Keratinocyte (primary cell): ENCODE results near the gene LSAMP. TPM values are rescaled to one million over a fixed set of nuclear protein-coding genes. Genes with fewer than 3 reads are reported as not detected.

Experiments used
- DNase-seq: peaks from one replicate; pipeline ENCODE4 v3.0.0-alpha.2; 2011; ENCODE audit warnings: low read depth, missing footprints, low spot score
- FAIRE-seq: peaks from 2 replicates; lab custom pipeline; 2011; peaks lifted over from hg19 to GRCh38; lab: Jason Lieb, UNC
- H2AFZ ChIP-seq: 2 replicates; pipeline ENCODE4 v1.6.0; 2012; ENCODE audit warnings: low read length, control low read depth, inconsistent platforms; ENCODE audit not compliant: control insufficient read depth
- H3K27ac ChIP-seq: 2 replicates; pipeline ENCODE4 v1.5.1; 2011; ENCODE audit warnings: low read length; ENCODE audit not compliant: control insufficient read depth, insufficient read depth
- H3K27me3 ChIP-seq: 3 replicates; pipeline ENCODE4 v1.6.0; 2011; ENCODE audit warnings: low read length; ENCODE audit not compliant: control insufficient read depth, insufficient read depth; ENCODE audit errors: extremely low read depth
- H3K36me3 ChIP-seq, 2 experiments: 2 replicates in 1 of 2; 3 replicates in 1 of 2; pipeline ENCODE4 v1.5.1; 2011; ENCODE audit warnings: low read length in 2 of 2, mild to moderate bottlenecking in 1 of 2; ENCODE audit not compliant: control insufficient read depth in 2 of 2, insufficient read depth in 2 of 2; ENCODE audit errors: extremely low read depth in 1 of 2
- H3K4me1 ChIP-seq: 3 replicates; pipeline ENCODE4 v1.5.1; 2011; ENCODE audit warnings: low read length; ENCODE audit not compliant: control insufficient read depth, insufficient read depth; ENCODE audit errors: extremely low read depth
- H3K4me2 ChIP-seq: 3 replicates; pipeline ENCODE4 v1.6.0; 2011; ENCODE audit warnings: low read depth, low read length; ENCODE audit not compliant: control insufficient read depth, insufficient read depth; ENCODE audit errors: extremely low read depth
- H3K4me3 ChIP-seq, 3 experiments: fragments of 200-600 bp in 1 of 3; sonication (generic) in 1 of 3; 2 replicates in 2 of 3; 3 replicates in 1 of 3; pipeline ENCODE4 v1.5.1; 2011 to 2016; ENCODE audit warnings: low read length in 3 of 3, mild to moderate bottlenecking in 3 of 3, control low read depth in 2 of 3, inconsistent platforms in 1 of 3, low read depth in 1 of 3, mixed read lengths in 1 of 3, mixed run types in 1 of 3, moderate library complexity in 1 of 3; ENCODE audit not compliant: control insufficient read depth in 2 of 3, insufficient read depth in 2 of 3; ENCODE audit errors: extremely low read depth in 1 of 3
- H3K79me2 ChIP-seq: 2 replicates; pipeline ENCODE4 v1.6.0; 2012; ENCODE audit warnings: low read length; ENCODE audit not compliant: control insufficient read depth, insufficient read depth
- H3K9ac ChIP-seq: 3 replicates; pipeline ENCODE4 v1.6.0; 2011; ENCODE audit warnings: low read length; ENCODE audit not compliant: control insufficient read depth, insufficient read depth; ENCODE audit errors: extremely low read depth
- H3K9me1 ChIP-seq: 3 replicates; pipeline ENCODE4 v1.6.0; 2011; ENCODE audit warnings: low read length; ENCODE audit not compliant: control insufficient read depth, insufficient read depth; ENCODE audit errors: extremely low read depth
- H3K9me3 ChIP-seq: 2 replicates; pipeline ENCODE4 v1.5.1; 2012; ENCODE audit warnings: low read depth, low read length; ENCODE audit not compliant: control insufficient read depth
- H4K20me1 ChIP-seq: 3 replicates; pipeline ENCODE4 v1.6.0; 2011; ENCODE audit warnings: low read length; ENCODE audit not compliant: control insufficient read depth, insufficient read depth; ENCODE audit errors: extremely low read depth
- CTCF ChIP-seq, 3 experiments: IDR thresholded peaks in 1 of 3; conservative IDR thresholded peaks in 1 of 3; optimal IDR thresholded peaks in 1 of 3; 2 replicates in 2 of 3; 3 replicates in 1 of 3; pipeline versions ENCODE3 to v1.5.1; 2011; ENCODE audit warnings: low read length in 3 of 3, mild to moderate bottlenecking in 3 of 3, moderate library complexity in 2 of 3, control low read depth in 1 of 3, inconsistent platforms in 1 of 3; ENCODE audit not compliant: insufficient read depth in 2 of 3; ENCODE audit errors: extremely low read depth in 1 of 3
- EZH2 ChIP-seq: IDR thresholded peaks from one replicate; pipeline ENCODE4 v1.6.1; 2012; ENCODE audit warnings: inconsistent platforms, mild to moderate bottlenecking, low read length, moderate library complexity
- dilution Hi-C: fragments of 300-500 bp; cut with MboI; formaldehyde crosslinking; loops from one replicate; pipeline ENCODE4 v1.7.0; 2020; ENCODE audit warnings: low sequenced_read_pairs; ENCODE audit not compliant: extremely low pct_ligation_motif_present
- polyA plus RNA-seq, 5 experiments: library from polyadenylated mRNA; depleted of rRNA in 3 of 5; stranded (reverse) in 3 of 5; stranded (forward) in 1 of 5; unstranded in 1 of 5; fragments of >200 nt; gene quantifications; 1 replicate in 1 of 5; 2 replicates in 3 of 5; 3 replicates in 1 of 5; pipeline versions ENCODE4 v1.2.1 to v1.2.3, GENCODE V29; 2011 to 2012; ENCODE audit warnings: missing spikeins in 2 of 5, low read depth in 1 of 5, low replicate concordance in 1 of 5

LSAMP gene
- polyA plus RNA-seq, 1 donor (not counting 4 experiments of a cell fraction or from before 2014, with no cell fraction given) = 0.12 TPM

- no peaks in the 10 kb centered on the region for H3K27me3 ChIP-seq
- dilution Hi-C loops = no loop called here
- no peak overlapping the region for H3K4me3 ChIP-seq
- no peaks in the 10 kb centered on the region for H3K79me2 ChIP-seq
- no peak overlapping the region for H3K9ac ChIP-seq
- no peak for FAIRE-seq
- no peaks in the 10 kb centered on the region for H3K9me3 ChIP-seq
- peaks cover 2% of the 10 kb centered on the region for H3K4me1 ChIP-seq
- H3K4me2 ChIP-seq = no peak overlapping the region
- H2AFZ ChIP-seq = no peak overlapping the region
- H3K9me1 ChIP-seq = no peaks in the 10 kb centered on the region
- H3K27ac ChIP-seq = no peak overlapping the region
- no peaks in the 10 kb centered on the region for H3K36me3 ChIP-seq
- H4K20me1 ChIP-seq = no peaks in the 10 kb centered on the region
- no peak for DNase-seq
- TF ChIP-seq EZH2 (no peak), CTCF (optimal IDR thresholded peaks at IDR 0.05 in 1 of 3, IDR thresholded peaks at IDR 0.05 in 1 of 3, conservative IDR thresholded peaks at IDR 0.05 in 1 of 3; ENCODE audit: extremely low read depth in 1 of 3, insufficient read depth in 2 of 3, low read length in 3 of 3) (no peak)
Observed at GRCh38 chr3:116111765-116112164, 333.5 kb downstream of the LSAMP start.

- H3K9me3 ChIP-seq = no peaks in the 10 kb centered on the region
- no peaks in the 10 kb centered on the region for H4K20me1 ChIP-seq
- H2AFZ ChIP-seq = peak overlapping the region; percentile 42
- no peak overlapping the region for H3K4me2 ChIP-seq
- no peak overlapping the region for H3K4me3 ChIP-seq
- H3K9ac ChIP-seq = no peak overlapping the region
- FAIRE-seq (no peak), DNase-seq (no peak)
- dilution Hi-C loops = no loop called here
- no peaks in the 10 kb centered on the region for H3K36me3 ChIP-seq
- TF ChIP-seq CTCF (optimal IDR thresholded peaks at IDR 0.05 in 1 of 3, IDR thresholded peaks at IDR 0.05 in 1 of 3, conservative IDR thresholded peaks at IDR 0.05 in 1 of 3; ENCODE audit: extremely low read depth in 1 of 3, insufficient read depth in 2 of 3, low read length in 3 of 3) (no peak), EZH2 (no peak)
- H3K27me3 ChIP-seq = no peaks in the 10 kb centered on the region
- H3K9me1 ChIP-seq = no peaks in the 10 kb centered on the region
- H3K27ac ChIP-seq = no peak overlapping the region
- no peaks in the 10 kb centered on the region for H3K4me1 ChIP-seq
- H3K79me2 ChIP-seq = no peaks in the 10 kb centered on the region
Observed at GRCh38 chr3:116103868-116104530, 341.3 kb downstream of the LSAMP start.
